ENCODE results near the gene FAF1.

DNA sequence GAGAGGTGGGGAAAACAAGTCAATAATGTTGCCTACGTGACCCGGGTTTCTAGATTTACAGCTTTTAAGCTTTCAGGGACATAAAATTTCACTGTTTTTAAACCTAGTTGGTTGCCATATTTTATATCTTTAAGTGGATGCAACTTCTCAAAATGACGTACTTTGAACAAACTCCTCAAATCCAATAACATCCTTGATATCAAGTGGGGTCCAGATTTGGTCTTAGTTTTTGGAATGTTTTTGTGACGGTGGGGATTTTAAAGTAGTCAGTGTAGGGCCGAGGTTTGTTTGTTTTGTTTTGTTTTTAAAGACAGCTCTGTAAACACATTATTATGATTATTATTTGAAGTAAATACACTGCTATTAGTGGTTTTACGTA lies 10.4 kb upstream of the FAF1 start:
- TF ChIP-seq, protein P1, sequence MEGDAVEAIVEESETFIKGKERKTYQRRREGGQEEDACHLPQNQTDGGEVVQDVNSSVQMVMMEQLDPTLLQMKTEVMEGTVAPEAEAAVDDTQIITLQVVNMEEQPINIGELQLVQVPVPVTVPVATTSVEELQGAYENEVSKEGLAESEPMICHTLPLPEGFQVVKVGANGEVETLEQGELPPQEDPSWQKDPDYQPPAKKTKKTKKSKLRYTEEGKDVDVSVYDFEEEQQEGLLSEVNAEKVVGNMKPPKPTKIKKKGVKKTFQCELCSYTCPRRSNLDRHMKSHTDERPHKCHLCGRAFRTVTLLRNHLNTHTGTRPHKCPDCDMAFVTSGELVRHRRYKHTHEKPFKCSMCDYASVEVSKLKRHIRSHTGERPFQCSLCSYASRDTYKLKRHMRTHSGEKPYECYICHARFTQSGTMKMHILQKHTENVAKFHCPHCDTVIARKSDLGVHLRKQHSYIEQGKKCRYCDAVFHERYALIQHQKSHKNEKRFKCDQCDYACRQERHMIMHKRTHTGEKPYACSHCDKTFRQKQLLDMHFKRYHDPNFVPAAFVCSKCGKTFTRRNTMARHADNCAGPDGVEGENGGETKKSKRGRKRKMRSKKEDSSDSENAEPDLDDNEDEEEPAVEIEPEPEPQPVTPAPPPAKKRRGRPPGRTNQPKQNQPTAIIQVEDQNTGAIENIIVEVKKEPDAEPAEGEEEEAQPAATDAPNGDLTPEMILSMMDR (IDR thresholded peaks at IDR 0.05), result no peak
- TF ChIP-seq POLR2A (IDR thresholded peaks at IDR 0.05), result no peak

All from esophagus squamous epithelium (tissue), 4 donors.